H1 (cell line): ENCODE measurements around the gene ADAM12. TPM values are rescaled to one million over a fixed set of nuclear protein-coding genes. Genes with fewer than 3 reads are reported as not detected.

Source experiments
- CTCF ChIA-PET: fragments of 300-600 bp; sonication (Branson Sonifier 250); formaldehyde crosslinking; loops from one replicate; lab custom pipeline; 2021; ENCODE audit not compliant: partially characterized antibody; lab: Charles Lee
- POLR2A ChIA-PET: fragments of 300-600 bp; sonication (Branson Sonifier 250); formaldehyde crosslinking; loops from one replicate; lab custom pipeline; 2021; ENCODE audit warnings: inconsistent platforms; ENCODE audit not compliant: partially characterized antibody; lab: Charles Lee
- DNase-seq, 2 experiments: peaks; one replicate each; pipeline versions ENCODE4 v3.0.0 to v3.0.0-alpha.2; 2010 to 2022; ENCODE audit warnings: low spot score in 2 of 2, low read depth in 1 of 2, mixed read lengths in 1 of 2
- FAIRE-seq: peaks from 2 replicates; lab custom pipeline; 2011; peaks lifted over from hg19 to GRCh38; lab: Jason Lieb, UNC
- H2AFZ ChIP-seq: 2 replicates; pipeline ENCODE4 v1.8.1; 2012; ENCODE audit warnings: low read length, inconsistent platforms
- H2AK5ac ChIP-seq: 2 replicates; pipeline ENCODE4 v1.6.1; 2013; ENCODE audit warnings: low read depth, low read length
- H2BK120ac ChIP-seq: replicated peaks from 2 replicates; pipeline ENCODE3; 2013; ENCODE audit warnings: low read depth, low read length, inconsistent platforms
- H2BK12ac ChIP-seq: 2 replicates; pipeline ENCODE4 v1.6.1; 2013; ENCODE audit warnings: low read depth, low read length
- H2BK15ac ChIP-seq: 2 replicates; pipeline ENCODE4 v1.6.1; 2013; ENCODE audit warnings: low read length
- H2BK20ac ChIP-seq: 2 replicates; pipeline ENCODE4 v1.6.1; 2013; ENCODE audit warnings: low read length
- H2BK5ac ChIP-seq: 2 replicates; pipeline ENCODE4 v1.6.1; 2013; ENCODE audit warnings: low read depth, low read length
- H3K14ac ChIP-seq: 2 replicates; pipeline ENCODE4 v1.6.1; 2013; ENCODE audit warnings: inconsistent platforms; ENCODE audit not compliant: insufficient read length
- H3K18ac ChIP-seq: 2 replicates; pipeline ENCODE4 v1.6.1; 2013; ENCODE audit warnings: low read length; ENCODE audit errors: extremely low read depth
- H3K23ac ChIP-seq: 2 replicates; pipeline ENCODE4 v1.6.1; 2013; ENCODE audit warnings: inconsistent platforms; ENCODE audit not compliant: insufficient read length
- H3K23me2 ChIP-seq: 2 replicates; pipeline ENCODE4 v1.6.1; 2013; ENCODE audit warnings: low read depth, low read length
- H3K27ac ChIP-seq: 2 replicates; pipeline ENCODE4 v1.6.1; 2011; ENCODE audit warnings: low read depth, low read length, inconsistent platforms
- H3K27me3 ChIP-seq, 4 experiments: replicated peaks in 1 of 4; 1 replicate in 1 of 4; 2 replicates in 3 of 4; pipeline versions ENCODE4 v1.6.1 to v1.8.1; 2011 to 2013; ENCODE audit warnings: low read length in 3 of 4, mild to moderate bottlenecking in 3 of 4, inconsistent platforms in 2 of 4, mixed read lengths in 2 of 4, moderate library complexity in 1 of 4; ENCODE audit not compliant: control insufficient read depth in 3 of 4, insufficient read depth in 3 of 4; ENCODE audit errors: extremely low read depth in 1 of 4
- H3K36me3 ChIP-seq, 4 experiments: 2 replicates each; pipeline versions ENCODE4 v1.6.1 to v1.8.1; 2011 to 2013; ENCODE audit warnings: mild to moderate bottlenecking in 4 of 4, low read length in 3 of 4, moderate library complexity in 2 of 4, control low read depth in 1 of 4, inconsistent platforms in 1 of 4; ENCODE audit not compliant: insufficient read depth in 4 of 4, control insufficient read depth in 2 of 4
- H3K4ac ChIP-seq: replicated peaks from 2 replicates; pipeline ENCODE3; 2013; ENCODE audit warnings: low read length, low read depth, mixed read lengths, inconsistent platforms; ENCODE audit not compliant: insufficient read length
- H3K4me1 ChIP-seq, 4 experiments: replicated peaks in 1 of 4; 1 replicate in 1 of 4; 2 replicates in 3 of 4; pipeline versions ENCODE4 v1.6.1 to v1.8.1; 2011 to 2013; ENCODE audit warnings: low read length in 3 of 4, inconsistent platforms in 2 of 4, mixed read lengths in 1 of 4; ENCODE audit not compliant: insufficient read depth in 4 of 4, control insufficient read depth in 3 of 4
- H3K4me2 ChIP-seq, 2 experiments: 2 replicates each; pipeline versions ENCODE4 v1.6.1 to v1.8.1; 2011 to 2013; ENCODE audit warnings: low read depth in 2 of 2, low read length in 2 of 2, control low read depth in 1 of 2, inconsistent platforms in 1 of 2, mild to moderate bottlenecking in 1 of 2; ENCODE audit not compliant: insufficient read depth in 1 of 2
- H3K4me3 ChIP-seq, 4 experiments: fragments of 200-600, 300-600 bp in 1 of 4; sonication (generic), shearing (Covaris generic), sonication (Bioruptor Twin) in 1 of 4; 2 replicates each; pipeline versions ENCODE4 v1.5.1 to v1.8.1; 2011 to 2016; ENCODE audit warnings: low read length in 4 of 4, low read depth in 3 of 4, control low read depth in 2 of 4, inconsistent platforms in 2 of 4, mild to moderate bottlenecking in 2 of 4, mixed read lengths in 1 of 4, moderate library complexity in 1 of 4; ENCODE audit not compliant: insufficient read depth in 2 of 4; ENCODE audit errors: extremely low read depth in 1 of 4
- H3K56ac ChIP-seq: replicated peaks from 2 replicates; pipeline ENCODE3; 2013; ENCODE audit warnings: low read depth, mild to moderate bottlenecking, mixed read lengths, low read length, inconsistent platforms; ENCODE audit not compliant: insufficient read length
- H3K79me1 ChIP-seq: 2 replicates; pipeline ENCODE4 v1.6.1; 2013; ENCODE audit warnings: low read depth, low read length, control low read depth
- H3K79me2 ChIP-seq, 2 experiments: 2 replicates each; pipeline versions ENCODE4 v1.6.1 to v1.8.1; 2012 to 2013; ENCODE audit warnings: low read length in 2 of 2, mild to moderate bottlenecking in 2 of 2, inconsistent platforms in 1 of 2; ENCODE audit not compliant: insufficient read depth in 2 of 2, control insufficient read depth in 1 of 2
- H3K9ac ChIP-seq, 4 experiments: replicated peaks in 1 of 4; 1 replicate in 1 of 4; 2 replicates in 3 of 4; pipeline versions ENCODE4 v1.6.1 to v1.8.1; 2011 to 2013; ENCODE audit warnings: low read depth in 3 of 4, low read length in 3 of 4, control low read depth in 2 of 4, mild to moderate bottlenecking in 2 of 4, moderate library complexity in 2 of 4, inconsistent platforms in 1 of 4; ENCODE audit errors: extremely low read depth in 1 of 4
- H3K9me3 ChIP-seq, 2 experiments: 2 replicates each; pipeline versions ENCODE4 v1.6.1 to v1.8.1; 2012 to 2013; ENCODE audit warnings: mild to moderate bottlenecking in 2 of 2, moderate library complexity in 2 of 2, control low read depth in 1 of 2, inconsistent platforms in 1 of 2, low read depth in 1 of 2, low read length in 1 of 2, mixed read lengths in 1 of 2; ENCODE audit not compliant: insufficient read depth in 2 of 2
- H4K20me1 ChIP-seq, 2 experiments: replicated peaks in 1 of 2; 2 replicates each; pipeline versions ENCODE3 to v1.8.1; 2011 to 2013; ENCODE audit warnings: inconsistent platforms in 2 of 2, low read length in 2 of 2, mild to moderate bottlenecking in 1 of 2; ENCODE audit not compliant: insufficient read depth in 2 of 2, control insufficient read depth in 1 of 2
- H4K5ac ChIP-seq: 2 replicates; pipeline ENCODE4 v1.6.1; 2013; ENCODE audit warnings: low read length, low read depth, mixed read lengths, inconsistent platforms; ENCODE audit not compliant: insufficient read length
- H4K8ac ChIP-seq: 2 replicates; pipeline ENCODE4 v1.8.0; 2013; ENCODE audit warnings: mild to moderate bottlenecking, moderate library complexity, low read length, inconsistent platforms; ENCODE audit not compliant: insufficient read depth; ENCODE audit errors: extremely low read depth
- H4K91ac ChIP-seq: replicated peaks from 2 replicates; pipeline ENCODE3; 2013; ENCODE audit warnings: low read length, mixed read lengths, inconsistent platforms; ENCODE audit not compliant: insufficient read length
- CBX8 ChIP-seq: fragments of 300-800, 300-1000 bp; sonication (generic); IDR thresholded peaks from 2 replicates; pipeline ENCODE4 v1.7.1; 2016; ENCODE audit warnings: low read depth, low read length, borderline replicate concordance
- FOSL1 ChIP-seq: IDR thresholded peaks from 2 replicates; pipeline ENCODE4 v1.6.1; 2011; ENCODE audit warnings: mild to moderate bottlenecking, low read depth, low read length, moderate library complexity; ENCODE audit not compliant: insufficient read depth
- GTF2F1 ChIP-seq: IDR thresholded peaks from 2 replicates; pipeline ENCODE4 v1.6.1; 2012; ENCODE audit warnings: low read depth, low read length, improper control_type of control experiment, borderline replicate concordance
- KDM4A ChIP-seq: IDR thresholded peaks from one replicate; pipeline ENCODE4 v1.7.1; 2012; ENCODE audit warnings: low read depth, mild to moderate bottlenecking, moderate library complexity, low read length, inconsistent platforms; ENCODE audit not compliant: severe bottlenecking
- KDM5A ChIP-seq: fragments of 200-600 bp; IDR thresholded peaks from 2 replicates; pipeline ENCODE4 v1.7.1; 2012; ENCODE audit warnings: mild to moderate bottlenecking, low read length, inconsistent platforms, mixed read lengths
- SIX5 ChIP-seq: IDR thresholded peaks from 2 replicates; pipeline ENCODE4 v1.6.1; 2011; ENCODE audit warnings: mild to moderate bottlenecking, low read depth, low read length
- WGBS, 2 experiments: shearing (Covaris generic) in 1 of 2; methylation state at CpG; one replicate each; pipeline versions ENCODE4 v1.1.6 to v1.1.7; 2013 to 2015; ENCODE audit warnings: low lambda C conversion rate in 2 of 2, mixed read lengths in 2 of 2, inconsistent platforms in 1 of 2, low coverage in 1 of 2, missing lambda C conversion rate in 1 of 2; ENCODE audit not compliant: insufficient replicate concordance in 2 of 2, insufficient coverage in 1 of 2, insufficient read length in 1 of 2; ENCODE audit errors: extremely low coverage in 1 of 2, missing lambda C conversion rate in 1 of 2; 5-methylcytosine and 5-hydroxymethylcytosine counted together
- polyA plus RNA-seq, 7 experiments: library from polyadenylated mRNA; depleted of rRNA in 3 of 7; stranded (reverse) in 5 of 7; unstranded in 2 of 7; fragments of >200 nt in 5 of 7; fragments of 200-250 nt in 2 of 7; gene quantifications; 1 replicate in 5 of 7; 2 replicates in 1 of 7; 4 replicates in 1 of 7; pipeline versions ENCODE4 v1.2.1 to v1.2.3, GENCODE V29; 2011 to 2013; ENCODE audit warnings: missing spikeins in 2 of 7, mixed read lengths in 2 of 7
- total RNA-seq: library from RNA; stranded (reverse); fragmentation: NEBNext Ultra II Directional; extraction: Animal tissue kit (Norgen Biotek cat#: 25700); gene quantifications from 2 replicates; pipeline ENCODE4 v1.2.1, GENCODE V29; 2021

Gene ADAM12
- total and polyA plus RNA-seq, 2 of the 8 experiments (the other 6 are each of a cell fraction or from before 2014, with no cell fraction given), result 0.07 to 0.17 TPM

GRCh38 chr10:126349676-126350075, 38.6 kb downstream of the ADAM12 start:
- H2BK5ac ChIP-seq, result no peak overlapping the region
- H3K4ac ChIP-seq, result no peak overlapping the region
- H3K14ac ChIP-seq, result no peak overlapping the region
- H3K9me3 ChIP-seq, result 0 out of 4 replicates have a peak, but pooled peaks cover 0 to 3% of the 10 kb centered on the region in 2 experiments
- H3K23me2 ChIP-seq, result no peaks in the 10 kb centered on the region
- H4K20me1 ChIP-seq, result no peaks in the 10 kb centered on the region
- WGBS, 2 experiments, result 87% methylated on average over 5 of the region's 5 CpGs; no CpG with 5 or more reads in 1 of the 2 experiments
- ChIA-PET POLR2A (no interaction called here), CTCF (no interaction called here)
- H3K4me2 ChIP-seq, result no peak overlapping the region
- no peak overlapping the region for H3K27ac ChIP-seq
- H2BK15ac ChIP-seq, result no peak overlapping the region
- no peak overlapping the region for H3K9ac ChIP-seq
- no peaks in the 10 kb centered on the region for H3K36me3 ChIP-seq
- H2AK5ac ChIP-seq, result no peak overlapping the region
- H3K56ac ChIP-seq, result no peak overlapping the region
- no peak overlapping the region for H3K4me3 ChIP-seq
- no peak overlapping the region for H4K5ac ChIP-seq
- H2BK12ac ChIP-seq, result no peak overlapping the region
- no peaks in the 10 kb centered on the region for H3K79me2 ChIP-seq
- peaks cover 0 to 2% (median 0%) of the 10 kb centered on the region in 4 experiments; a peak in 1 of 7 replicates for H3K4me1 ChIP-seq
- H3K18ac ChIP-seq, result no peak overlapping the region
- DNase-seq, result no peak
- H4K91ac ChIP-seq, result no peak overlapping the region
- H3K27me3 ChIP-seq, result no peaks in the 10 kb centered on the region
- no peak overlapping the region for H3K23ac ChIP-seq
- H4K8ac ChIP-seq, result no peak overlapping the region
- no peak overlapping the region for H2BK120ac ChIP-seq
- FAIRE-seq, result no peak
- no peaks in the 10 kb centered on the region for H3K79me1 ChIP-seq
- TF ChIP-seq FOSL1 (no peak), GTF2F1 (no peak), KDM5A (no peak), SIX5 (no peak), KDM4A (no peak), CBX8 (no peak)
- no peak overlapping the region for H2BK20ac ChIP-seq
- H2AFZ ChIP-seq, result no peak overlapping the region
